IPS-NIHi11 (cell line): ENCODE measurements around the gene CCDC149.
A peak's percentile ranks its signal among the peaks of the same experiment; 100 is the strongest.

Source experiments
- DNase-seq: peaks from one replicate; pipeline ENCODE4 v3.0.0; 2012; ENCODE audit warnings: mixed read lengths, low spot score

The CCDC149 gene

DNA sequence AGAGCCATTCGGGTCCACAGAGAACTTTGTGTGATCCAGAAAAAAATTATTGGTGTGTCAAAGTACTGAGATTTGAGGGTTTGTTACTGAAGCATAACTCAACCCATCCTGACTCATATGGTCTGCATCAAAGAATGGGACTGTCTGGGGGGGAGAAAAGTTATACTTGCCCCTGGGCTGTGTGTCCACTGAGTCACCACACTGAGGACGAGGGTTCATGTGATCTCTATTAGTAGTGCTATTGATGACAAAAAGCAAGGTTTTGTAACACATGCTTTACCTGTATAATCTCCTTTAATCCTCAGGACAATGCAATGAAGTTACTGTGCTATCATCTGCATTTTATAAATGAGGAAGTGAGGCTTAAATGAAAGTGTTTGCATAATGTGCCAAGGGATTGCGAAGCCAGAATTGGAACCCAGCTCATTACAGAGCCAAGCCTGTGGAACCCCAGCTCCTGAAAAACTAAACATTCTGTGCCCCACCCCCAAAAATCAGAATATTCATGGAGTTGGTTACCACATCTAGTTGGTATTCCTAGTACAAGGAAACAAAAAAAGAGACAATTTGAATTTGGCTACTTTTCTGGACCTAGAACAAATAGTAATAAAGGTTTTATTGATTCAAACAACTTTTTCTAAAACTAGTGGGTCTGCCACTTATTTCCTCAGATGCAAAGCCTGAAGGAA is 31.2 kb downstream of the CCDC149 start:
- DNase-seq = no peak

- DNase-seq = no peak
Measured at GRCh38 chr4:24880186-24880585, 32.7 kb downstream of the CCDC149 start.

DNA sequence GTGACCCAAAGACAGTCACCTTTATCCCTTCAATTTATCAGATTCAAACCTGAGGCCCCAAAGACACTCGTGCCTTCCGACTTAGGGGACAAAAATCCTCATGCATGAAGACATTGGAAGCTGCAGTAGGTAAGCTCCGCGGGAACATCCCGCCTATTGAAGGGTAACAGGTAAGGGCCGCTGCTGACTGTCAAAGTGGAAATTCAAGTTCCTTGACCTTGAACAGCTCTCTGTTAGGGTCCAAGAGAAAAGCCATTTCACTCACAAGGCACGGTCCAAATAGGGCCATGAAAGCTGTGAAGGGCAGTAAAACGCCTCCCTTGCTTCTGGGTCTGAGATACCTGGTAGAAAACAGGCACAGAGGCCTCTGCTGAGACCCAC is 34.2 kb downstream of the CCDC149 start:
- DNase-seq = no peak

DNA sequence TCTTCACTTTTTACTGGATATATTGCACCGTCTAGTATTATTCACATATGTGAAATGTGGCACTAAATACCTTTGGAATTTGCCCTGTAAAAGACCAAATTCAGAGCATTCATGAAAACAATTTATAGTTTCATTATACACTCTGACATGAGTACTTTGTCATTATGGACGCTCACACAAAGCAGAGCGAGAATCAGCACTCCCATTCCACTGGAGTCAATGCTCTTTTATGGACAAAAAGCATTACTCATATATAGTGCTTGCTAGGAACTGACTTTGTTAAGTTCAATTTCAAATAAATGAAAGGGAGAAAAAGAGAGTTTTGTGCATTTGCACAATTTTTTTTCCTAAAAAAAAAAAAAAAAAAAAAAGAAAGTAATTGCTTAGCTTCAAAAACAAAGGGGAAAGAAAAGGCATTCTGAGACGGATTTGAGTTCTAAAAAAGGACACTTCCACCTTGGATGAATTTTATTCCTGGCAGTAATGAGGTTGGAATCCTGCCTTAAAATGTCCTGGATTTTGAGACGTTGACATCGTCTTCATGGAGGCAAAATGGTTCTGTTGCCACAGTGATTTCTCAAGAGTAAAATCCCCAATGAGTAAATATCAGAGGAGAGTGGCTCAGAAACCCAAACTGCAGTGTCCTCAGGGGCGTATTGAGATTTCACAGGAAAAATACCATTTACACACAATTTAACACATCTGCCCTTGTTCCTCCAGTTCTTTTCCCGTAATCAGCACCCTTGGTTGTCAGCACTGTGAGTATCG is 34.8 kb downstream of the CCDC149 start:
- DNase-seq = no peak

- DNase-seq = no peak
Measured at GRCh38 chr4:24876431-24876830, 36.4 kb downstream of the CCDC149 start.

DNA sequence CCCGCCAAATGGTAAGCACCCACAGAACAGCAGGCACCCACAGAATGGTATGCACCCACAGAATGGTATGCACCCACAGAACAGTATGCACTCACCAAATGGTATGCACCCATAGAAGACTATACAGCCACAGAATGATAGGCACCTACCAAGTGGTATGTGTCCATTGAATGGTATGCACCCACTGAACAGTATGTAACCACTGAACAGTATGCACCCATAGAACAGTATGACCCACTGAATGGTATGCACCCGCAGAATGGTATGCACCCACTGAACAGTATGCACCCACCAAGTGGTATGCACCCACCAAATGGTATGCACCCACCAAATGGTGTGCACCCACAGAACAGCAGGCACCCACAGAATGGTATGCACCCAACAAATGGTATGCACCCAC is 40.1 kb downstream of the CCDC149 start:
- no peak for DNase-seq

DNA sequence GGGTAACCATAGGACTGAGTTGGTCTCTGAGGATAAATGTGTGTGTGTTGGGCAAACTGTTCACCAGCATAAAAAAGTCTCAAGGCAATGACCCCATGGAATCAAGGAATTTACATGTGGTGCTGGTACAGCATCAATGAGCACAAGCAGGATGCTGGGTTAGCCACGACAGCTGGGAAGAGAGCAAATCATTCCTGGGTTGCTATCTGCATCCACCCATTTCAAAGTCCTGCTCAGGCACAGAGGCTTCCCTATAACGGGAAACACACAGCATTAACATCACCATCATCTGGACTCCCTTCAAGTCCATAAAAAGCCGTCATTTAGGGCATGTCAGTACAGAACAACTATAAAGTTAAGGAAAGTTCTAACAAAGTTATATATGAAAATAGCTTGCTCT is 41.6 kb downstream of the CCDC149 start:
- no peak for DNase-seq

GRCh38 chr4:24867766-24868296 is 45.0 kb downstream of the CCDC149 start:
- peak; percentile 59 for DNase-seq

GRCh38 chr4:24867251-24867650 is 45.6 kb downstream of the CCDC149 start:
- DNase-seq = no peak

- DNase-seq = no peak
Measured at GRCh38 chr4:24865401-24865800, 47.4 kb downstream of the CCDC149 start.

- DNase-seq = no peak
Measured at GRCh38 chr4:24863799-24864198, 49.0 kb downstream of the CCDC149 start.

GRCh38 chr4:24862073-24862751 is 50.6 kb downstream of the CCDC149 start:
- no peak for DNase-seq

DNA sequence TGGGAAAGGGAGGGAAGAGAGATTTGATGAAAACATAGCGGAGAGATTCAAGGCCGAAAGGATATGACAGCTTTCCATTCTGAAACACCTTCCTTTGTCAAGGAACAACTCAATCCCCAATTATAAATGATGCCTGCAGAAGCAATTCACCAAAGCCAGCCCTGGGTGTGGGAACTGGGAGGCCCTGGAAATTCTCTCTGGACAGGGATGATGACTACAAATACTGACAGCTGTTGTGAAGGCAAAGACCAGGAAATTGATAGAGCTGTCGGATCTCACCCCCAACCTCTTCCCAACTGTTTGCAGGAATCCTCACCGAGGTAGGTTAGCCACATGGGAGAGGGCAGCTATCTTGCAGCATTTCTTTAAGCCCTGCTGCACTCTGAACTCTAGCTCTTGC is 54.3 kb downstream of the CCDC149 start:
- no peak for DNase-seq

DNA sequence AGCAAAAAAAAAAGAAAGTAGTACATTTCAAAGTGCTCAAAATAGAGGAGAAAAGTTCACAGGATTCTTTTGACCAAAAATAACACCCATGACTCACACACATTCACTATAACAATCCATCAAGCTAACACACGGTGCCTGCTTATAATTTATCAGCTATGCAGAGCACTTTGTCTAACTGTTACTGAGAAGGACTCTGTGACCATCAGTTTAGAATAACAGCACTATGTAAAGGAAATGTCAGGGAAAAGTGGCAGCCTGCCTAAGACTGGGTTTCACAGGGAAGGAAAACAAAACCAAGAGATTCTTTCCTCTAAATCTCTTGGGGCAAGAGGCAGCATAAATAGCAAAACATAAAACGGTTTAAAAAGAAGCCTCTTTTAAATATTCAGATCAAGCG is 54.8 kb downstream of the CCDC149 start:
- no peak for DNase-seq

GRCh38 chr4:24856586-24856985 is 56.3 kb downstream of the CCDC149 start:
- no peak for DNase-seq

DNA sequence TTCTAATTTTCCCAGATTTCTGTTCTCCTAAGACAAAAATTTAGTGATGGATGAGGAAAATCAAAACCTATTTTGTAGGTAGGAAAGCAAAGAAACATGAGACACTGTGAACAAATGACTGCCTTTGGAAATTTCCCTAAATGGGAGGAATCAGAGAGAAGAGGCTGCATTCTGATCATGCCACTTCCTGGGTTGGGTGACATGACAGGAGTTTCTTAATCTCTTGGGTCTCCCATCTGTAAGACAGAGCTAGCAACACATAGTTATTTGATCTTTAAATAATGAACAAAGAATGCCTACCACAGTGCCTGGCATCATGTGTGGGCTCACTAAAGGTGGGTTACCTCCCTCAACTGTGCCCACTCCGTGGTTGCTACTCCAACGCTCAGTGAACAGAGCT is 57.1 kb downstream of the CCDC149 start:
- no peak for DNase-seq

- no peak for DNase-seq
Measured at GRCh38 chr4:24853142-24853541, 59.7 kb downstream of the CCDC149 start.

- no peak for DNase-seq
Measured at GRCh38 chr4:24850674-24851073, 62.2 kb downstream of the CCDC149 start.

- DNase-seq = no peak
Measured at GRCh38 chr4:24849756-24850155, 63.1 kb downstream of the CCDC149 start.

DNA sequence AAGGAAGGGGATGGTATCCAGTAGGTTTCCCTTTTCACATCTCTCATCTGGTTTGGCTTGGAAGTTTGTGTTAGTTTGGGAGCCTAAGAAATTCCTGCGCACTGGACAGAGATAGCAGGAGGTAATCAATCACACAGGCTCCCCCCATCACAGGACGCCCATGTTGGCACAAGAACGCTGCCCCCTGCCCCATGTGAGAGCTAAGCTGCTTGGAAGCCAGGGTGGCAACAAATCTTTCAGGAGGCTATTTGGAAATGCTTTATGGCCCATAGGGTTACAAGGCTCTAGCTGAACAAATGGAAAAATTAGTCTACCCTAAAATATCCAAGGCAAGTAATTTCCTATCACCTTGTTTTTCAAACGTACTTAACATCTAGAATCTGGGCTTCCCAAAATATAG is 63.5 kb downstream of the CCDC149 start:
- no peak for DNase-seq

- no peak for DNase-seq
Measured at GRCh38 chr4:24846716-24847115, 66.1 kb downstream of the CCDC149 start.

GRCh38 chr4:24845902-24846301 is 66.9 kb downstream of the CCDC149 start:
- no peak for DNase-seq

GRCh38 chr4:24845132-24845531 is 67.7 kb downstream of the CCDC149 start:
- DNase-seq = no peak
